Upper lobe of left lung (tissue), 6 donors: Measurements from ENCODE around the gene KATNB1. TPM values are rescaled to one million over a fixed set of nuclear protein-coding genes. Genes with fewer than 3 reads are reported as not detected.

Source experiments
- ATAC-seq, 2 donors: fragments of 200-7000 bp; cut with Tn5 transposase; one replicate each; pipeline ENCODE4 v1.9.1; 2022; ENCODE audit warnings: mild to moderate bottlenecking in 2 of 2, moderate library complexity in 2 of 2; ENCODE audit not compliant: low FRiP score in 2 of 2
- DNase-seq, 2 donors: peaks; one replicate each; pipeline ENCODE4 v3.0.0-alpha.2; 2019 to 2020
- H3K27ac ChIP-seq, 4 donors: fragments of 200-600 bp; sonication (generic); one replicate each; pipeline ENCODE4 v1.5.1; 2016 to 2019
- H3K27me3 ChIP-seq, 4 donors: fragments of 200-600 bp; sonication (generic); one replicate each; pipeline ENCODE4 v1.5.1; 2017 to 2019
- H3K36me3 ChIP-seq, 4 donors: fragments of 200-600 bp; sonication (generic); one replicate each; pipeline ENCODE4 v1.5.1; 2016 to 2019
- H3K4me1 ChIP-seq, 4 donors: fragments of 200-600 bp; sonication (generic); one replicate each; pipeline ENCODE4 v1.5.1; 2018 to 2019
- H3K4me3 ChIP-seq, 4 donors: fragments of 200-600 bp; sonication (generic); one replicate each; pipeline ENCODE4 v1.5.1; 2017 to 2019; ENCODE audit warnings: mild to moderate bottlenecking in 2 of 4, moderate library complexity in 1 of 4
- H3K9me3 ChIP-seq, 4 donors: fragments of 200-600 bp; sonication (generic); one replicate each; pipeline ENCODE4 v1.5.1; 2018 to 2019
- EP300 ChIP-seq, 4 donors: sonication (generic); formaldehyde crosslinking; IDR thresholded peaks; one replicate each; pipeline ENCODE4 v1.5.1; 2017; ENCODE audit warnings: antibody characterized with exemption in 4 of 4, control low read depth in 2 of 4
- POLR2A ChIP-seq, 4 donors: fragments of 450-650 bp; IDR thresholded peaks; one replicate each; pipeline ENCODE4 v1.5.1; 2016 to 2017; ENCODE audit warnings: antibody characterized with exemption in 4 of 4, mild to moderate bottlenecking in 2 of 4
- POLR2AphosphoS5 ChIP-seq, 2 donors: sonication (generic); formaldehyde crosslinking; IDR thresholded peaks; one replicate each; pipeline ENCODE4 v1.5.1; 2017; ENCODE audit warnings: antibody characterized with exemption in 2 of 2
- WGBS, 2 donors: methylation state at CpG; one replicate each; pipeline ENCODE4 v1.1.5; 2017 to 2018; 5-methylcytosine and 5-hydroxymethylcytosine counted together
- total RNA-seq, 6 donors: library from RNA; depleted of rRNA in 4 of 6; stranded (reverse); fragments of >200 nt in 4 of 6; gene quantifications; one replicate each; pipeline versions ENCODE4 v1.1.0 to v1.2.1, GENCODE V29; 2016 to 2021
- TF ChIP-seq, protein P1 (sequence below), 6 experiments: fragments of 450-650 bp in 4 of 6; fragments of 200-600 bp in 2 of 6; sonication (generic) in 2 of 6; IDR thresholded peaks; one replicate each; pipeline ENCODE4 v1.5.1; 2016 to 2019; ENCODE audit warnings: antibody characterized with exemption in 6 of 6
- donor health status: DM: no; HTN: no; CAD: no; lungs with moderate emphysema.
- donor health status: DM: no; HTN: yes; CAD: no; lungs with severe emphysema.

The KATNB1 gene
- total RNA-seq, 6 donors from 2014 or later, result 19.6 to 26.6 (median 21.5) TPM

DNA sequence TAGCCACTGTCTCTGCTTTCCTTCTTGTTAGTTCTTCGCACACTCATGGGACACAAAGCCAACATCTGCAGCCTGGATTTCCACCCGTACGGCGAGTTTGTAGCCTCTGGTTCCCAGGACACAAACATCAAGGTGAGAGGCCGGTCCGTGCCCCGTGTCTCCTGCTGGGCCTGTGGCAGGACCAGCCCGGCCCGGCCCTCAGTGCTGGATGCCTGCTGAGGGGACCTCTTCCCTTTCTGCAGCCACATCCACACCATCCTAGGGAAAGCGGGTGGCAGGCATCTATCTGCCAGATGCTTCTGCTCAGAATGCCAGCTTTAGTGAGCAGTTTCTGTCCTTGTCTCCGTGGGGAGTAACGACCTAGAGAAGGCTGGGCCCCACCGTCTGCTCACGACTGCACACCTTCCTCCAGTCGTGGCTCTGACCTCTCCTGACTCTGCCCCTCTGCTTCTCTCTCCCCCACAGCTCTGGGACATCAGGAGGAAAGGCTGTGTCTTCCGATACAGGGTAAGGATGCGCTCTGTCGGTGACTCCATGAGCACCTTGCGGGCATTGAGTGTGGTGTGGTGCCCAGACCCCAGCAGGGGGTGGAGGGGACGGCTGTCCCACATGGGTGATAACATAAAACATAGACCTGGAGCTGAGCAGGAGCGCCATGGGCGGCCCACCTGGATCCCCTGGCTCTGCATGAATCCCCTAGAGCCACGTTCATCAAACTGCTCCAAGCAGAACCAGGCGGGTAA lies 15.4 kb downstream of the KATNB1 start:
- H3K9me3 ChIP-seq, result no peaks in the 10 kb centered on the region
- no peak for ATAC-seq
- DNase-seq, result peak in 1 of 2 donors; percentile 55
- H3K36me3 ChIP-seq, result peaks cover 0 to 59% (median 29%) of the 10 kb centered on the region in 4 donors
- no peaks in the 10 kb centered on the region for H3K27me3 ChIP-seq
- WGBS, 2 donors, result 95 to 96% methylated on average over 21 to 24 of the region's 24 CpGs
- no peak overlapping the region for H3K27ac ChIP-seq
- TF ChIP-seq EP300 (IDR thresholded peaks at IDR 0.05) (no peak), POLR2AphosphoS5 (IDR thresholded peaks at IDR 0.05) (no peak), POLR2A (IDR thresholded peaks at IDR 0.05) (no peak)
- no peaks in the 10 kb centered on the region for H3K4me1 ChIP-seq
- H3K4me3 ChIP-seq, result no peak overlapping the region

DNA sequence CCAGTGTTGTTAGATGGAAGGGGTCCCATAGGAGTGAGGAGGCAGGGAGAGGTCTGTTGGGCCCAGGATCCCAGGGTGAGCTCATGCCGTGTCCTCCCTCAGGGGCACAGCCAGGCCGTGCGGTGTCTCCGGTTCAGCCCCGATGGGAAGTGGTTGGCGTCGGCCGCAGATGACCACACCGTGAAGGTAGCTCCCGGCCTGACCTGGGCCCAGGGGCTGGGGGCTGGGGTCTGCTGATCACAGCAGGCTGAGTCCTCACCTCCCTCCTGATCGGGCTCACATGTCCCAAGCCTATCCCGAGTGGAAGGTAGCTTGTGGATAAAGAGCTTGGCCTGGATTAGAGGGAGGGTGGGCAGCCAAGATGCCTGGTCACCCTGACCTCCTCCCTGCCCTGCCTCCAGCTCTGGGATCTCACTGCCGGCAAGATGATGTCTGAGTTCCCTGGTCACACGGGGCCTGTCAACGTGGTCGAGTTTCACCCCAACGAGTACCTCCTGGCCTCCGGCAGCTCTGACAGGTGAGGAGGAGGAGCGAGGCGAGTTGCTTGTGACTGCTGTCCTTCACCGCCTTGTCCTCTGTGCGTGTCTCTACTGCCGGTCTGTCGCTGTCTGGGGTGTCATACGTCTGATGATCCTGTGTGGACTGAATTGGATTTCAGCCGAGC lies 16.1 kb downstream of the KATNB1 start:
- Histone ChIP-seq H3K4me1 (no peaks in the 10 kb centered on the region), H3K9me3 (no peaks in the 10 kb centered on the region), H3K36me3 (peaks cover 0 to 66% (median 33%) of the 10 kb centered on the region in 4 donors), H3K27ac (no peak overlapping the region), H3K27me3 (no peaks in the 10 kb centered on the region), H3K4me3 (no peak overlapping the region)
- 90 to 94% methylated on average over 9 to 26 of the region's 26 CpGs for WGBS, 2 donors
- no peak for TF ChIP-seq POLR2A (IDR thresholded peaks at IDR 0.05)
- TF ChIP-seq, protein P1, sequence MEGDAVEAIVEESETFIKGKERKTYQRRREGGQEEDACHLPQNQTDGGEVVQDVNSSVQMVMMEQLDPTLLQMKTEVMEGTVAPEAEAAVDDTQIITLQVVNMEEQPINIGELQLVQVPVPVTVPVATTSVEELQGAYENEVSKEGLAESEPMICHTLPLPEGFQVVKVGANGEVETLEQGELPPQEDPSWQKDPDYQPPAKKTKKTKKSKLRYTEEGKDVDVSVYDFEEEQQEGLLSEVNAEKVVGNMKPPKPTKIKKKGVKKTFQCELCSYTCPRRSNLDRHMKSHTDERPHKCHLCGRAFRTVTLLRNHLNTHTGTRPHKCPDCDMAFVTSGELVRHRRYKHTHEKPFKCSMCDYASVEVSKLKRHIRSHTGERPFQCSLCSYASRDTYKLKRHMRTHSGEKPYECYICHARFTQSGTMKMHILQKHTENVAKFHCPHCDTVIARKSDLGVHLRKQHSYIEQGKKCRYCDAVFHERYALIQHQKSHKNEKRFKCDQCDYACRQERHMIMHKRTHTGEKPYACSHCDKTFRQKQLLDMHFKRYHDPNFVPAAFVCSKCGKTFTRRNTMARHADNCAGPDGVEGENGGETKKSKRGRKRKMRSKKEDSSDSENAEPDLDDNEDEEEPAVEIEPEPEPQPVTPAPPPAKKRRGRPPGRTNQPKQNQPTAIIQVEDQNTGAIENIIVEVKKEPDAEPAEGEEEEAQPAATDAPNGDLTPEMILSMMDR (IDR thresholded peaks at IDR 0.05), result no peak
- no peak for TF ChIP-seq POLR2AphosphoS5 (IDR thresholded peaks at IDR 0.05)
- no peak for TF ChIP-seq EP300 (IDR thresholded peaks at IDR 0.05)
- DNase-seq (peak in 1 of 2 donors; percentile 73), ATAC-seq (no peak)

DNA sequence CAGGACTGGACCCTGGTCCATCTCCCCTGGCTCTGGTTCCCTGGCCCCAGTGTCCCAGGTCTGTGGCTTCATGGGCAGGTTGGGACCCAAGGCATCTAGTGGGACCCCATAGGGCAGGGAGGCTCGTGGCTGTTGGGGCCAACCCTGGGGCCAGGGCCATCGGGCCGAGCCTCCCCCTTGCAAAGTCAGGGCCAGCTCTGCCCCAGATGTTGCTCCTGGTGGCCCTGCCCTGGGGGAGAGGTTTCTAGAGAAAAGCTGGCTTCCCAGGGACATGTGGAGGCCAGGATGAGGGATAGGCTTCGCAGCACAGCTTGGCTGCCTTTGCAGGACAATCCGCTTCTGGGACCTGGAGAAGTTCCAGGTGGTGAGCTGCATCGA lies 16.6 kb downstream of the KATNB1 start:
- TF ChIP-seq EP300 (IDR thresholded peaks at IDR 0.05) (no peak), POLR2A (IDR thresholded peaks at IDR 0.05) (no peak), POLR2AphosphoS5 (IDR thresholded peaks at IDR 0.05) (no peak)
- TF ChIP-seq, protein P1 (IDR thresholded peaks at IDR 0.05), result no peak
- Histone ChIP-seq H3K27me3 (no peaks in the 10 kb centered on the region), H3K9me3 (no peaks in the 10 kb centered on the region), H3K27ac (no peak overlapping the region), H3K4me3 (no peak overlapping the region), H3K4me1 (peaks cover 0 to 3% (median 3%) of the 10 kb centered on the region in 4 donors), H3K36me3 (peaks cover 0 to 68% (median 30%) of the 10 kb centered on the region in 4 donors)
- ATAC-seq (no peak), DNase-seq (peak in 1 of 2 donors; percentile 56)
- WGBS, 2 donors, result 89 to 93% methylated on average over 4 to 6 of the region's 6 CpGs

DNA sequence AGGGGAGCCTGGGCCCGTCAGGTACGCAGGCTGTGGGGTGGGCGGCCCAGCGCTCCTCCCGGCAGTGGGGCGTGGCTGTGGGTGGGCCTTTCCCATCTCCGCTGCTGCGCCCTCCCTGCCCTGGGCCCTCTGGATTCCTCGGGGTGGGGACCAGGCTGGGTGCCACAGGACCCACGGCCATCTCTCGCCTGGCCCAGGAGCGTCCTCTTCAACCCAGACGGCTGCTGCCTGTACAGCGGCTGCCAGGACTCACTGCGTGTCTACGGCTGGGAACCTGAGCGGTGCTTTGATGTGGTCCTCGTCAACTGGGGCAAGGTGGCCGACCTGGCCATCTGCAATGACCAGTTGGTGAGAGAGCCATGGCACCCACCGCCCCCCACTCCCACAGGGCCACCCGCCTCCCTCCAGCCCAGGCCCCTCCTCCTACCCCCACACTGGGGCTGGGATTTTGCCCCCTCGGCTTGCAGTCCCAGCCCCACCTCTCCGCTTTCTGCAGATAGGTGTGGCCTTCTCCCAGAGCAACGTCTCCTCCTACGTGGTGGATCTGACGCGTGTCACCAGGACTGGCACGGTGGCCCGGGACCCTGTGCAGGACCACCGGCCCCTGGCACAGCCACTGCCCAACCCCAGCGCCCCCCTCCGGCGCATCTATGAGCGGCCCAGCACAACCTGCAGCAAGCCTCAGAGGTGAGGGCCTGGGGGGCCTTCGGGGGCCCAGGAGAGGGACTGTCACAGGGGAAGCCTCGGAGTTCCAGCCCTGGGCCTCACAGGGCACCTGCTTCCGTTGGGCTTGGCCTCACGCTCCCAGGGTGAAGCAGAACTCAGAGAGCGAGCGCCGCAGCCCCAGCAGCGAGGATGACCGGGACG lies 17.2 kb downstream of the KATNB1 start:
- H3K9me3 ChIP-seq, result no peaks in the 10 kb centered on the region
- ATAC-seq (no peak), DNase-seq (peak in 1 of 2 donors; percentile 77)
- 88 to 94% methylated on average over 19 to 33 of the region's 44 CpGs for WGBS, 2 donors
- TF ChIP-seq POLR2AphosphoS5 (IDR thresholded peaks at IDR 0.05) (no peak), EP300 (IDR thresholded peaks at IDR 0.05) (no peak), POLR2A (IDR thresholded peaks at IDR 0.05) (no peak)
- TF ChIP-seq, protein P1 (IDR thresholded peaks at IDR 0.05), result no peak
- no peaks in the 10 kb centered on the region for H3K27me3 ChIP-seq
- H3K4me3 ChIP-seq, result no peak overlapping the region
- H3K36me3 ChIP-seq, result peaks cover 0 to 68% (median 32%) of the 10 kb centered on the region in 4 donors
- H3K27ac ChIP-seq, result no peak overlapping the region
- peaks cover 4 to 9% (median 8%) of the 10 kb centered on the region in 4 donors for H3K4me1 ChIP-seq
